Measurements from ENCODE around the gene VWA5A. TPM values are rescaled to one million over a fixed set of nuclear protein-coding genes. Genes with fewer than 3 reads are reported as not detected.

Gene VWA5A
- polyA plus RNA-seq, 1 experiment: 7.1 TPM

- POLR2A ChIA-PET: no interaction called here
- CTCF ChIA-PET: interaction anchor here (1.3 to 2.5 kb wide), 2 partner anchors 22 to 101 kb away, joined by 3 to 12 read pairs; no protein-coding TSS in a partner anchor
- H3K4me3 ChIP-seq (ENCODE audit: low read depth, low read length): no peak overlapping the region
- no peak for DNase-seq (ENCODE audit: low read depth)
- no peaks in the 10 kb centered on the region for H3K36me3 ChIP-seq (ENCODE audit: control insufficient read depth, insufficient read depth, low read length)
- H3K27me3 ChIP-seq (ENCODE audit: control insufficient read depth, insufficient read depth, low read length): no peaks in the 10 kb centered on the region
- no peak for TF ChIP-seq CTCF (IDR thresholded peaks at IDR 0.05; ENCODE audit: insufficient read depth, low read depth, low read length)
Measured at GRCh38 chr11:124172599-124172998, 57.3 kb downstream of the VWA5A start.

- TF ChIP-seq CTCF (IDR thresholded peaks at IDR 0.05; ENCODE audit: insufficient read depth, low read depth, low read length): no peak
- ChIA-PET POLR2A (no interaction called here), CTCF (interaction anchor here (2.5 kb wide), 1 partner anchor 20 kb away, joined by 12 read pairs; no protein-coding TSS in a partner anchor)
Measured at GRCh38 chr11:124174001-124174583, 58.8 kb downstream of the VWA5A start.

GRCh38 chr11:124176925-124177715, 61.9 kb downstream of the VWA5A start:
- Histone ChIP-seq H3K4me3 (ENCODE audit: low read depth, low read length) (no peak overlapping the region), H3K27me3 (ENCODE audit: control insufficient read depth, insufficient read depth, low read length) (no peaks in the 10 kb centered on the region), H3K36me3 (ENCODE audit: control insufficient read depth, insufficient read depth, low read length) (no peaks in the 10 kb centered on the region)
- no peak for TF ChIP-seq CTCF (IDR thresholded peaks at IDR 0.05; ENCODE audit: insufficient read depth, low read depth, low read length)
- CTCF ChIA-PET: interaction anchor here (0.6 to 1.0 kb wide), 2 partner anchors 21 to 46 kb away, joined by 3 to 4 read pairs; no protein-coding TSS in a partner anchor
- POLR2A ChIA-PET: no interaction called here
- no peak for DNase-seq (ENCODE audit: low read depth)

More at GRCh38 chr11:124174001-124174583, 58.8 kb downstream of the VWA5A start:
- no peaks in the 10 kb centered on the region for H3K36me3 ChIP-seq (ENCODE audit: control insufficient read depth, insufficient read depth, low read length)
- DNase-seq (ENCODE audit: low read depth): no peak
- H3K27me3 ChIP-seq (ENCODE audit: control insufficient read depth, insufficient read depth, low read length): no peaks in the 10 kb centered on the region
- no peak overlapping the region for H3K4me3 ChIP-seq (ENCODE audit: low read depth, low read length)

GRCh38 chr11:124179310-124179709, 64.1 kb downstream of the VWA5A start:
- Histone ChIP-seq H3K36me3 (ENCODE audit: control insufficient read depth, insufficient read depth, low read length) (no peaks in the 10 kb centered on the region), H3K4me3 (ENCODE audit: low read depth, low read length) (no peak overlapping the region), H3K27me3 (ENCODE audit: control insufficient read depth, insufficient read depth, low read length) (no peaks in the 10 kb centered on the region)
- DNase-seq (ENCODE audit: low read depth): no peak
- CTCF ChIA-PET: interaction anchor here (0.7 to 1.3 kb wide), 2 partner anchors 10 to 14 kb away, joined by 3 to 5 read pairs; no protein-coding TSS in a partner anchor
- POLR2A ChIA-PET: no interaction called here
- TF ChIP-seq CTCF (IDR thresholded peaks at IDR 0.05; ENCODE audit: insufficient read depth, low read depth, low read length): no peak

GRCh38 chr11:124183068-124183467, 67.8 kb downstream of the VWA5A start, which contains the start of gene OR10D3:
TSS of gene OR10D3 (plus strand) at chr11:124183345. CDS start at chr11:124185270, 1,925 bp downstream.
- Histone ChIP-seq H3K4me3 (ENCODE audit: low read depth, low read length) (no peak within 1 kb of the TSS), H3K27me3 (ENCODE audit: control insufficient read depth, insufficient read depth, low read length) (no peaks in the 10 kb centered on the region), H3K36me3 (ENCODE audit: control insufficient read depth, insufficient read depth, low read length) (no peaks in the 10 kb centered on the region)
- ChIA-PET CTCF (no interaction called here), POLR2A (no interaction called here)
- DNase-seq (ENCODE audit: low read depth): no peak
- no peak for TF ChIP-seq CTCF (IDR thresholded peaks at IDR 0.05; ENCODE audit: insufficient read depth, low read depth, low read length)
